B cell (primary cell): ENCODE results near the gene EXOSC10.

Experiments
- EZH2 ChIP-seq: IDR thresholded peaks from 2 replicates; pipeline ENCODE4 v1.6.1; 2012; ENCODE audit warnings: borderline replicate concordance, low read depth, mild to moderate bottlenecking, moderate library complexity, low read length; ENCODE audit not compliant: insufficient read depth, poor library complexity, severe bottlenecking
- TF ChIP-seq, protein P1 (sequence below): fragments of 200-600 bp; IDR thresholded peaks from one replicate; pipeline ENCODE4 v1.8.0; 2022; ENCODE audit warnings: antibody characterized with exemption, mild to moderate bottlenecking

DNA sequence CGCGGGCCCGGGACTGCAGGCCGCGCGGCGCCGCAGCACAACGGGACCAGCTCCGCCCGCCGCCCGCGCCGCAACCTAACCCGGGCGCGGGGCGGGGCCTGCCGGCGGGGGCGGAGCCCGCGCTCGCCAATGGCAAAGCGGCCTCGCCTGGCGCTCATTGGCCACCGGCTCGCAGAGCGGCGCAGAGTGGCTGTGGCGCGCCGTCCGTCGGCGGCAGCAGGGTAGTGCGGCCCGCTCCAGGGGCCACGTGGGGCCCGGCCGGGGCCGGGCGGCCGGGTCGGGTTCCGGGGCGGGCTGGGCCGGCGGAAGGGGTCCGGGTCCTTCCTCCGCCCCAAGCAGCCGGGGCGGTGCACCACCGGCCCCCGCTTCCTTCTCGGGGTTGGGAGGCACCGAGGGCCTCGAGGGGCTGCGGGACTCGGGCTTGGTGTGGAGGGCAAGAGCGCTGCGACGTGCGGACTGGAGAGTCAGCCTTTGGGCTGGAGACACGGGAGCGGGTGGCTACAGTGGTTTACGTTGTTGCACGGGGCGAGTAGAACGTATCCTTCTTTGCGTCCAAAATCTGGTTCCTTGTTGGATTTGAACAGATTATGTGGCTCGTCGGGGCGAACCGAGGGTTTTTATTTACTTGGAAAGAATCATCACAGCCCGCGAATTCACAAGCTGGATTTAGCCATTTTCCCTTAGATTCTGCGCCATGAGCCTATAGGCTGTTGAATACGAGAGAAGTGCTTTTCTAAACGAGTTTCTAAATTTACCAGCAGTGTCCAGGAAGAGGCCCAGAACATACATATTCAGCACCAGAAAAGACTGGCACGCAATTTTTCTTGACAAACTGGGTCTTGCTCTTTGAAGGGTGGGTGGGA lies 39.5 kb downstream of the EXOSC10 start, which contains the start of gene SRM:
- TF ChIP-seq, protein P1, sequence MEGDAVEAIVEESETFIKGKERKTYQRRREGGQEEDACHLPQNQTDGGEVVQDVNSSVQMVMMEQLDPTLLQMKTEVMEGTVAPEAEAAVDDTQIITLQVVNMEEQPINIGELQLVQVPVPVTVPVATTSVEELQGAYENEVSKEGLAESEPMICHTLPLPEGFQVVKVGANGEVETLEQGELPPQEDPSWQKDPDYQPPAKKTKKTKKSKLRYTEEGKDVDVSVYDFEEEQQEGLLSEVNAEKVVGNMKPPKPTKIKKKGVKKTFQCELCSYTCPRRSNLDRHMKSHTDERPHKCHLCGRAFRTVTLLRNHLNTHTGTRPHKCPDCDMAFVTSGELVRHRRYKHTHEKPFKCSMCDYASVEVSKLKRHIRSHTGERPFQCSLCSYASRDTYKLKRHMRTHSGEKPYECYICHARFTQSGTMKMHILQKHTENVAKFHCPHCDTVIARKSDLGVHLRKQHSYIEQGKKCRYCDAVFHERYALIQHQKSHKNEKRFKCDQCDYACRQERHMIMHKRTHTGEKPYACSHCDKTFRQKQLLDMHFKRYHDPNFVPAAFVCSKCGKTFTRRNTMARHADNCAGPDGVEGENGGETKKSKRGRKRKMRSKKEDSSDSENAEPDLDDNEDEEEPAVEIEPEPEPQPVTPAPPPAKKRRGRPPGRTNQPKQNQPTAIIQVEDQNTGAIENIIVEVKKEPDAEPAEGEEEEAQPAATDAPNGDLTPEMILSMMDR: peak; percentile 37
- TF ChIP-seq EZH2: no peak
